Astrocyte (in vitro differentiated cells and primary cell): ENCODE measurements around the gene CABLES2. TPM values are rescaled to one million over a fixed set of nuclear protein-coding genes. Genes with fewer than 3 reads are reported as not detected.

Source experiments
- DNase-seq: peaks from one replicate; pipeline ENCODE4 v3.0.0-alpha.2; 2010; ENCODE audit warnings: low read depth
- FAIRE-seq: peaks from 2 replicates; lab custom pipeline; 2011; peaks lifted over from hg19 to GRCh38; lab: Jason Lieb, UNC
- H2AFZ ChIP-seq: 2 replicates; pipeline ENCODE4 v1.6.0; 2012; ENCODE audit warnings: low read depth, low read length, inconsistent platforms
- H3K27ac ChIP-seq: 2 replicates; pipeline ENCODE4 v1.5.1; 2011; ENCODE audit warnings: low read depth, low read length, inconsistent platforms
- H3K27me3 ChIP-seq: 2 replicates; pipeline ENCODE4 v1.6.0; 2011; ENCODE audit warnings: low read length, inconsistent platforms; ENCODE audit not compliant: insufficient read depth
- H3K36me3 ChIP-seq: 2 replicates; pipeline ENCODE4 v1.5.1; 2011; ENCODE audit warnings: low read length, inconsistent platforms; ENCODE audit not compliant: insufficient read depth
- H3K4me1 ChIP-seq: 2 replicates; pipeline ENCODE4 v1.5.1; 2011; ENCODE audit warnings: low read length, inconsistent platforms; ENCODE audit not compliant: insufficient read depth
- H3K4me2 ChIP-seq: 2 replicates; pipeline ENCODE4 v1.6.0; 2012; ENCODE audit warnings: low read length, inconsistent platforms
- H3K4me3 ChIP-seq: 2 replicates; pipeline ENCODE4 v1.5.1; 2011; ENCODE audit warnings: low read depth, mild to moderate bottlenecking, low read length, inconsistent platforms; ENCODE audit not compliant: insufficient read depth
- H3K79me2 ChIP-seq: 2 replicates; pipeline ENCODE4 v1.6.0; 2012; ENCODE audit warnings: mild to moderate bottlenecking, low read length, inconsistent platforms; ENCODE audit not compliant: insufficient read depth
- H3K9ac ChIP-seq: 2 replicates; pipeline ENCODE4 v1.6.0; 2012; ENCODE audit warnings: mild to moderate bottlenecking, low read length, inconsistent platforms
- H3K9me3 ChIP-seq: 2 replicates; pipeline ENCODE4 v1.5.1; 2012; ENCODE audit warnings: low read depth, mild to moderate bottlenecking, low read length, inconsistent platforms; ENCODE audit not compliant: insufficient read depth
- H4K20me1 ChIP-seq: 2 replicates; pipeline ENCODE4 v1.6.0; 2012; ENCODE audit warnings: low read length, inconsistent platforms; ENCODE audit not compliant: insufficient read depth
- H3K27ac Mint-ChIP-seq: one replicate; pipeline ENCODE4 v1.8.0; 2021; ENCODE audit warnings: mild to moderate bottlenecking, mixed read lengths; ENCODE audit not compliant: unreplicated experiment
- H3K27me3 Mint-ChIP-seq: one replicate; pipeline ENCODE4 v1.8.0; 2021; ENCODE audit warnings: low read depth, mixed read lengths; ENCODE audit not compliant: unreplicated experiment
- H3K36me3 Mint-ChIP-seq: one replicate; pipeline ENCODE4 v1.8.0; 2021; ENCODE audit warnings: low read depth, mixed read lengths; ENCODE audit not compliant: unreplicated experiment
- H3K4me1 Mint-ChIP-seq: one replicate; pipeline ENCODE4 v1.8.0; 2021; ENCODE audit warnings: low read depth, mixed read lengths; ENCODE audit not compliant: unreplicated experiment
- H3K4me3 Mint-ChIP-seq: one replicate; pipeline ENCODE4 v1.8.0; 2021; ENCODE audit warnings: mild to moderate bottlenecking, moderate library complexity, mixed read lengths; ENCODE audit not compliant: unreplicated experiment
- H3K9me3 Mint-ChIP-seq: one replicate; pipeline ENCODE4 v1.8.0; 2021; ENCODE audit warnings: mild to moderate bottlenecking, mixed read lengths; ENCODE audit not compliant: unreplicated experiment
- EZH2 ChIP-seq: IDR thresholded peaks from 2 replicates; pipeline ENCODE4 v1.6.1; 2012; ENCODE audit warnings: mild to moderate bottlenecking, low read length, inconsistent platforms; ENCODE audit not compliant: insufficient read depth
- total RNA-seq: library from RNA; stranded (reverse); gene quantifications from 2 replicates; pipeline ENCODE4 v1.2.1, GENCODE V29; 2021
- TF ChIP-seq, protein P1 (sequence below): IDR thresholded peaks from 2 replicates; pipeline ENCODE4 v1.5.1; 2011; ENCODE audit warnings: low read depth, mild to moderate bottlenecking, inconsistent platforms, low read length, moderate library complexity; ENCODE audit not compliant: insufficient read depth

Gene CABLES2
- total RNA-seq, 1 donor from 2014 or later: 4.4 TPM

DNA sequence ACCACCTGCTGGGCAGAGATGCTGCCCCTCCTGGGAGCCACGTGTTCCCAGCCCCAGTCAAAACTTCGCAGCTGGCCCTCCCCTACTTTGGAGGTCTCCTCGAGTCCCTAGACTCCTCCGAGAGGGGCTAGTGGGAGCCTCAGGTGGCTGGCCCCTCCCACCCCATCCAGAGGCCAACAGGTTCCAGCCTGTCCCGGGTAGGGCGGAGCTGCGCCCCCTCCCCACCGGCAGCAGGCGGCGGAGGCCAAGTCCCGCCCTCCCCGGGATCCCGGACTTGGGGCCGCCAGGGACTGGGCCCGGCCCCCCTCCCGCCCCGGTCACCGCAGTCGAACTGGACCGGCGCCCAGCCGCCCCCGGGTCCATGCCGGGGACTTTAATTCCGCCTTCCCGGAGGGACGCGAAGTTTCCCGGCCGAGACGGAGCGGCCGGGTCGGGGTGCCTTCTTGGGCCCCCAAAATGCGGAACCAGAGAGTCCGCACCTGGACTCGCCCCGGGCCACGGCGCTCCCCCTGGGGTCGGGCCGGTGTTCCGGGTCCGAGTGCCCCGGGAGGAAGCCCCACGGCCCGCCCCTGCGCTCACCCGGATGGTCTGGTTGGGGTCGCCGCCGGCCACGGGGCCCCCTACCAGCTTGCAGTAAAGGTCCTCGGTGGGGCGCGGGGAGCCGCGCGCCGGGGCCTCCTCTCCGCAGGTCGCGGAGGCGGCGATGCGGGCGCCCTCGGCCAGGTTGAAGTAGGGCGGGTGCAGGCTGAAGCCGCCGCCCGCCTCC lies 40.5 kb downstream of the CABLES2 start:
- peaks cover 56% of the 10 kb centered on the region for H4K20me1 ChIP-seq
- no peaks in the 10 kb centered on the region for H3K36me3 ChIP-seq
- H3K9me3 ChIP-seq: no peaks in the 10 kb centered on the region
- peak overlapping the region; percentile 77 for H3K4me3 Mint-ChIP-seq
- peaks cover 14% of the 10 kb centered on the region for H3K79me2 ChIP-seq
- FAIRE-seq (no peak), DNase-seq (no peak)
- H3K36me3 Mint-ChIP-seq: no peaks in the 10 kb centered on the region
- no peak overlapping the region for H3K27ac ChIP-seq
- H3K4me2 ChIP-seq: peak overlapping the region; percentile 79
- no peak overlapping the region for H3K27ac Mint-ChIP-seq
- no peaks in the 10 kb centered on the region for H3K27me3 ChIP-seq
- H3K27me3 Mint-ChIP-seq: no peaks in the 10 kb centered on the region
- H3K4me3 ChIP-seq: peak overlapping the region; percentile 59
- H2AFZ ChIP-seq: no peak overlapping the region
- H3K4me1 ChIP-seq: peaks cover 57% of the 10 kb centered on the region
- no peaks in the 10 kb centered on the region for H3K9me3 Mint-ChIP-seq
- TF ChIP-seq, protein P1, sequence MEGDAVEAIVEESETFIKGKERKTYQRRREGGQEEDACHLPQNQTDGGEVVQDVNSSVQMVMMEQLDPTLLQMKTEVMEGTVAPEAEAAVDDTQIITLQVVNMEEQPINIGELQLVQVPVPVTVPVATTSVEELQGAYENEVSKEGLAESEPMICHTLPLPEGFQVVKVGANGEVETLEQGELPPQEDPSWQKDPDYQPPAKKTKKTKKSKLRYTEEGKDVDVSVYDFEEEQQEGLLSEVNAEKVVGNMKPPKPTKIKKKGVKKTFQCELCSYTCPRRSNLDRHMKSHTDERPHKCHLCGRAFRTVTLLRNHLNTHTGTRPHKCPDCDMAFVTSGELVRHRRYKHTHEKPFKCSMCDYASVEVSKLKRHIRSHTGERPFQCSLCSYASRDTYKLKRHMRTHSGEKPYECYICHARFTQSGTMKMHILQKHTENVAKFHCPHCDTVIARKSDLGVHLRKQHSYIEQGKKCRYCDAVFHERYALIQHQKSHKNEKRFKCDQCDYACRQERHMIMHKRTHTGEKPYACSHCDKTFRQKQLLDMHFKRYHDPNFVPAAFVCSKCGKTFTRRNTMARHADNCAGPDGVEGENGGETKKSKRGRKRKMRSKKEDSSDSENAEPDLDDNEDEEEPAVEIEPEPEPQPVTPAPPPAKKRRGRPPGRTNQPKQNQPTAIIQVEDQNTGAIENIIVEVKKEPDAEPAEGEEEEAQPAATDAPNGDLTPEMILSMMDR: no peak
- TF ChIP-seq EZH2: peak; percentile 54
- H3K9ac ChIP-seq: peak overlapping the region; percentile 71
- peaks cover 22% of the 10 kb centered on the region for H3K4me1 Mint-ChIP-seq

DNA sequence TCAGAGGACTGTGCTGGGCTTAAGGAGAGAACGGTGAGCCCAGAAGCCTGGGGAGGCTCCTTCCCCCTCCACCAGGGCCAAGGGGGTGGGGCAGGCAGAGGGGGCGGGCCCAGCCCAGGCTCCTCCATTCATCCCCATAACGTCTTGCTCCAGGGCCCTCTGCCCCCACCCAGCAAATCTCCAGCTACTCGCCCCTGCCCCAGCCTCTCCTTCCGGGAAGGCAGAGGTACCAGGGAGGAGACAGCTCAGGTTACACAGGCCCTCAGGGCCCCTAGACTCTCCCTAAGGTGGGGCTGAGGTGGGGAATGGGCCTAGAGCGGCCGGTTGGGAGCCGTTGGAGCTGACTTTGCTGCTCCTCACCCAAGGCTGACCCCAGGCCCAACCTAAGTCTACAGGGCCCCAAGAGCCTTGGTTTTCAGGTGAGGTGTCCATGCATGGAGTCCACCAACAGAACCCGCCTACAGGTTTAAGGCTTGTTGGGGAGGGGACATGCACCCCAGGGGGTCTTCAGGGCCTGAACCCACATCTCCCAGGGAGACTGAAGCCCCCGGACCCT lies 41.2 kb downstream of the CABLES2 start:
- Mint-ChIP-seq H3K4me1 (peaks cover 22% of the 10 kb centered on the region), H3K27me3 (no peaks in the 10 kb centered on the region), H3K36me3 (no peaks in the 10 kb centered on the region), H3K27ac (no peak overlapping the region), H3K4me3 (peak overlapping the region; percentile 79), H3K9me3 (no peaks in the 10 kb centered on the region)
- Histone ChIP-seq H3K4me3 (peak overlapping the region; percentile 59), H4K20me1 (peaks cover 53% of the 10 kb centered on the region), H3K9ac (peak overlapping the region; percentile 71), H3K4me1 (peaks cover 59% of the 10 kb centered on the region), H3K27ac (no peak overlapping the region), H3K79me2 (peaks cover 14% of the 10 kb centered on the region), H3K9me3 (no peaks in the 10 kb centered on the region), H3K27me3 (no peaks in the 10 kb centered on the region), H3K4me2 (peak overlapping the region; percentile 79), H2AFZ (no peak overlapping the region), H3K36me3 (no peaks in the 10 kb centered on the region)
- FAIRE-seq (no peak), DNase-seq (no peak)
- TF ChIP-seq, protein P1: no peak
- no peak for TF ChIP-seq EZH2
